ENCODE measurements around the gene CLDND2.

CLDND2 gene

GRCh38 chr19:51333836-51334460, 34.9 kb downstream of the CLDND2 start:
- no peak for DNase-seq

GRCh38 chr19:51331716-51332115, 37.1 kb downstream of the CLDND2 start:
- no peak for DNase-seq

GRCh38 chr19:51331193-51331592, 37.6 kb downstream of the CLDND2 start:
- DNase-seq = no peak

GRCh38 chr19:51330366-51330765, 38.4 kb downstream of the CLDND2 start:
- DNase-seq = no peak

GRCh38 chr19:51329411-51329810, 39.4 kb downstream of the CLDND2 start:
- no peak for DNase-seq

GRCh38 chr19:51327066-51328001, 41.5 kb downstream of the CLDND2 start:
- DNase-seq = peak in 5 of 56 donors; percentile 15 to 24 (median 20)

GRCh38 chr19:51326216-51327065, 42.4 kb downstream of the CLDND2 start:
- no peak for DNase-seq

- no peak for DNase-seq
Observed at GRCh38 chr19:51325161-51325976, 43.4 kb downstream of the CLDND2 start.

GRCh38 chr19:51324167-51324481, 44.7 kb downstream of the CLDND2 start:
- DNase-seq = no peak

GRCh38 chr19:51323481-51324166, 45.2 kb downstream of the CLDND2 start:
- DNase-seq = no peak

GRCh38 chr19:51321799-51322198, 47.0 kb downstream of the CLDND2 start:
- DNase-seq = no peak

- peak in 15 of 56 donors; percentile 5 to 65 (median 26) for DNase-seq
Observed at GRCh38 chr19:51320280-51320657, 48.5 kb downstream of the CLDND2 start.

GRCh38 chr19:51319649-51320279, 49.0 kb downstream of the CLDND2 start:
- no peak for DNase-seq

- no peak for DNase-seq
Observed at GRCh38 chr19:51318687-51319648, 49.8 kb downstream of the CLDND2 start.

GRCh38 chr19:51317968-51318367, 50.8 kb downstream of the CLDND2 start:
- DNase-seq = no peak

- DNase-seq = no peak
Observed at GRCh38 chr19:51317376-51317775, 51.4 kb downstream of the CLDND2 start.
